ENCODE measurements around the gene GTF2F1.
"Not testable (repeated sequence)": the region's sequence is repeated elsewhere in the genome, so short reads cannot be mapped to it uniquely, and the experiment has no call there.

GTF2F1 gene

GRCh38 chr19:6393074-6393982, at the start of gene GTF2F1:
Gene GTF2F1, minus strand, starts transcription at chr19:6393164. Its CDS starts 169 bp downstream, at chr19:6392995.
- DNase-seq: peak; percentile 97

GRCh38 chr19:6442087-6442688, 49.2 kb upstream of the GTF2F1 start:
- no peak for DNase-seq

- no peak for DNase-seq
These were observed 47.9 kb upstream of the GTF2F1 start for GRCh38 chr19:6440905-6441304.

- DNase-seq: no peak
These were observed 46.8 kb upstream of the GTF2F1 start for GRCh38 chr19:6439743-6440142.

DNA sequence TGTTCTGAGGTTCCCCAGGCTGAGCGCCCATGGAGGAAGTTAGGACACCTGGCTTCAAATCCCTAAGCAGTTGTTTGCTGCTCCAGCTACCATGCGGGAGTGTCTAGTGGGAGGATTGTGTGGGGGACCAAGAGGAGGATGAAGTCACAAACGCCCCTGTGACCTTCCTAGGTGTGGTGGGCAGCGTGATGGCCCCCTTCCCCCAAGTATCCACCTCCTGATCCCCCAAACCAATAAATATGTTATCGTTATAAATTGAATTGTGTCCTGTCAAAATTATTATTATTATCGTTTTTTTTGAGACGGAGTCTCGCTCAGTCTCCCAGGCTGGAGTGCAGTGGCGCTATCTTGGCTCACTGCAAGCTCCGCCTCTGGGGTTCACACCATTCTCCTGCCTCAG, 40.7 kb upstream of the GTF2F1 start, which contains the start of gene SLC25A41:
SLC25A41 (minus strand) TSS at position 101 of the 400 bp plus-strand sequence; CDS start at position 31, 70 bp downstream.
- DNase-seq: no peak

DNA sequence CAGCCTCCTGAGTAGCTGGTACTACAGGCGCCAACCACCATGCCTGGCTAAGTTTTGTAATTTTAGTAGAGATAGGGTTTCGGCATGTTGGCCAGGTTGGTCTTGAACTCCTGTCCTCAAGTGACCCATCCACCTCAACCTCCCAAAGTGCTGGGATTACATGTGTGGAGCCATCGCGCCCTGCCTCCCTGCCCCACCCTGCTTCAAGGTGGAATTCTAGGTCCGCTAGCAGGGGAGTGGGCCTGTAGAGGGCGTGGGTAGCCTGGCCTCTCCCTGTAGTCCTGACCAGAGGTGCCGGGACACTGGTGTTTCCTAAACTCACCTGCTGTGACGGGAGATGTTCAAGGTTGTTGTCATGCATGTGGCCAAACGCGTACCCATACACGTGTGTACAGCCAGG, 40.2 kb upstream of the GTF2F1 start:
- DNase-seq: no peak

DNA sequence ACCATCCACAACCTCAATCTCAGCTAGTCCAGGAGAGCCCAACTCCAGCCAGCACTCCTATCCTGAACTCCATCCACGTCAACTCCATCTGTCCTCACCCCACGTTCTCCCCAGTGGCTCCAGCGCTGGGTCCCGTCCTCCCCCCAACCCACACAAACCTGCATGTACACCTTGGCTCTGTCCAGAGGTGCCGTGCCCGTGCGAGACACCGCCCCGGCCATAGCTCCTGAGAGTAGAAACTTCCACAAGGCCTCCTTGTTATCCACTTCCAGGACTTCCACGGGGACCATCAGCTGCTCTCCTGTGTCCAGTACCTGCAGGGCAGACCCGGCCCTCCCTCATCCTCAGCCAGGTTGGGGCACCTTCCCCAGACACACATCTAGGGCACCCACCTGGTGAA, 38.9 kb upstream of the GTF2F1 start:
- DNase-seq: no peak

- DNase-seq: no peak
These were observed 36.7 kb upstream of the GTF2F1 start for GRCh38 chr19:6429419-6430221.

DNA sequence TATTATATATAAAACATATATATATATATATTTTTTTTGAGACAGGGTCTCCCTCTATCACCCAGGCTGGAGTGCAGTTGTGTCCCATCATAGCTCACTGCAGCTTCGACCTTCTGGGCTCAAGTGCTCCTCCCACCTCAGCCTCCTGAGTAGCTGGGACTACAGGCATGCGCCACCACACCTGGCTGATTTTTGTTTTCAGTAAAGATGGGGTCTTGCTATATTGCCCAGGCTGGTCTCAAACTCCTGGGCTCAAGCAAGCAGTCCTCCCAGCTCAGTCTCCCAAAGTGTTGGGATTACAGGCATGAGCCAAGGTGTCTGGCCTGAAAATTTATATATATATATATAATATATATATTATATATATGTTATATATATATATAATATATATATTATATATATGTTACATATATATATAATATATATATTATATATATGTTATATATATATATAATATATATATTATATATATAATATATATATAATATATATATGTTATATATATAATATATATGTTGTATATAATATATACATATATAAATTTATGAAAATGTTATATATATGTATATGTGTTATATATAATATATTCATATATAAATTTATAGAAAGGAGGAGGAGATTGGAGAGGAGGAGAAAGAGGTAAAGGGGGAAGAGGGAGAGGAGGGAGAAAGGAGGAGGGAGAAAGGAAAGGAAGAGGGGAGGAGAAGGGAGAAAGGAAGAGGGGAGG, 35.9 kb upstream of the GTF2F1 start:
- DNase-seq: not testable (repeated sequence)

DNA sequence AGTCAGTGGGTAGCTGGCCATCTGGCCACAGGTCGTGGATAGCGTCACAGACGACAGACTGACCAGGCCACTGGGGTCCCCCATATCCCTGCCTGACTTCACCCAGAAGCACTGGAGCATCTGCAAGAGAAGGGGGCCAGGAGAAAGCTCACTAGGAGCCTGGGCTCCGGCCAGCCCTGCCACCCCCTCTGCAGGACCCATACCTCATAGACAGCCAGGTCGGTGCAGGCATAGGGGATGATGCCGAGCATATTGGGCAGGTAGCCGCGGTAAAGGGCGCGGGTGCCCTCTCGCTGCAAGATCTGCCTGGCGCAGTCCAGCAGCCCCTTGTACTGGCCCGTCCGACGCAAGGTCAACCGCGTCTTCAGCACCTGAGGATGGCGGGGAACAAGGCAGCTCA, 34.2 kb upstream of the GTF2F1 start:
- DNase-seq: no peak

DNA sequence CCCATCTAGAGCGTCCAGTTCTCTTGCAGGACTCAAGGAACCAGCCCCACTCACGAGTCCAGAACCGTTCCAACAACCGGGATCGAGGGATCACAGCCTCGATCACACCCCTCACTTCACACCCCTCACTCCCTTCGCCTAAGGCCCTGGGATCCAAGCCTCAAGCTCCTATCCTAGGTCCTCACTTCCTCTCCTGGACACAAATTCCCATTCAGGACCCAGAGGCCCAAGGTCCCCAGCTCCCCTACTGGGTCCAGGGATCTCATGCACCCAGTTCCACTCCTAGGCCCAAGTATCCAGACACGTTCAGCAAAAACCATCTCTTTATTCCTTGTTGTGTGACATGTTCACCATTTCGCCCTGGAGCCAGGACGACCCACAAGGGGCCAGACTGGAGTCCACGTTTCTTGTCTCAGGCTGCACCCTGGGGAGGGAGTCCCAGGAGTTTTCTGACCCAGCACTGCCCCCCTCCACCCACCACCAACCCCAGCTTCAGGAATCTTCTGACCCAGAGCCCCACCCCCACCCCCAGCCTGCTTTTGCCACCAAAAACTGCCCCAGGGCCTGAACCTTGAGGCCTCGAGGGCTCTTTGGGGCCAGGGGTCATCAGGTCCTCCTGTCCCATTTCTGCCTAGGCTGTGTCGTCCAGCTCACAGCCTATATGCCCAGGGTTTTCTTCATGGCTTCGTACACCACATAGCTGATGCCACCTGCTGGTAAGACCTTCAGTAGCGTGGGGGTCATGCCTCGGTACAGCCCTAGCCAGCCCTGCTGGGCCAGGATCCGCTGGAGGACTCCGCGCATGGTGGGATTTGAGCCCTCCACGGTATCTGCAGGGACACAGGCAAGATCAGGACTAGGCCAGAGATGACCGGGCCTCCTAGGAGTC, 33.0 kb upstream of the GTF2F1 start:
- DNase-seq: no peak

- peak; percentile 100 for DNase-seq
These were observed 32.2 kb upstream of the GTF2F1 start for GRCh38 chr19:6424939-6425731.

GRCh38 chr19:6424195-6424938, 31.4 kb upstream of the GTF2F1 start, which contains the start of gene KHSRP:
Gene KHSRP, minus strand, starts transcription at chr19:6424811. Its CDS starts 110 bp downstream, at chr19:6424701.
- DNase-seq: no peak

DNA sequence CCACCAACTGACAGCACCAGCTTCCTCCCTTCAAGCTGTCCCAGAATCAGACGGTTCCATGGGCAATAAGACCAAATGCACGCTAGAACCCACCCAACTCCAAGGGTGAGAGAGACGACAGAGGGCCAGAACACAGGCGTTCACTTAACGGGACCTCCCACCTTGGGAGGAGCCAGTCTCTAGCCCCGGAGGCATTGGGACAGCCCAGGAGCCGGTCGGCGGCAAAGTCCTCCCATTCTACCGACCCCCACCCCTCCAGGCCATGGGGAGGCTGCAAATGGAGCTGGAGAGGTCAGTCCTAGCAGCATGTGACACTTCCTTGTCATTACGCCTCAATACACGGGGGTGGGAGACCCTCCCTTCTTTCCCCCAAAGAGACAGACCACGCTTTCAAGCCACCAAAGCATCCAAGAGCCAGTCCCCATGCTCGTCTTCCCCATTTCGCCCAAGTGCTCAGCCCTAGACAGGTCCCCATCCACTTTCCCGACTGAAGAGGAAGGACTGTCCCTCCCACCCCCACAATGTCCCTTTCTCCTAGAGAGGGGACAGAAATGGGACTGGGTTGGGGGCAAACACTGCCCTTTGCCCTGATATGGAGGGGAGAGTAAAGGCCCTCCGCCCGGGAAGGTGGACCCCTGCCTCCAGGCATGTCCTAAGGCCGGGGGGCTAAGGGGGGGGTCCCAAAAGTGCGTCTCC, 30.7 kb upstream of the GTF2F1 start:
- DNase-seq: peak; percentile 41

DNA sequence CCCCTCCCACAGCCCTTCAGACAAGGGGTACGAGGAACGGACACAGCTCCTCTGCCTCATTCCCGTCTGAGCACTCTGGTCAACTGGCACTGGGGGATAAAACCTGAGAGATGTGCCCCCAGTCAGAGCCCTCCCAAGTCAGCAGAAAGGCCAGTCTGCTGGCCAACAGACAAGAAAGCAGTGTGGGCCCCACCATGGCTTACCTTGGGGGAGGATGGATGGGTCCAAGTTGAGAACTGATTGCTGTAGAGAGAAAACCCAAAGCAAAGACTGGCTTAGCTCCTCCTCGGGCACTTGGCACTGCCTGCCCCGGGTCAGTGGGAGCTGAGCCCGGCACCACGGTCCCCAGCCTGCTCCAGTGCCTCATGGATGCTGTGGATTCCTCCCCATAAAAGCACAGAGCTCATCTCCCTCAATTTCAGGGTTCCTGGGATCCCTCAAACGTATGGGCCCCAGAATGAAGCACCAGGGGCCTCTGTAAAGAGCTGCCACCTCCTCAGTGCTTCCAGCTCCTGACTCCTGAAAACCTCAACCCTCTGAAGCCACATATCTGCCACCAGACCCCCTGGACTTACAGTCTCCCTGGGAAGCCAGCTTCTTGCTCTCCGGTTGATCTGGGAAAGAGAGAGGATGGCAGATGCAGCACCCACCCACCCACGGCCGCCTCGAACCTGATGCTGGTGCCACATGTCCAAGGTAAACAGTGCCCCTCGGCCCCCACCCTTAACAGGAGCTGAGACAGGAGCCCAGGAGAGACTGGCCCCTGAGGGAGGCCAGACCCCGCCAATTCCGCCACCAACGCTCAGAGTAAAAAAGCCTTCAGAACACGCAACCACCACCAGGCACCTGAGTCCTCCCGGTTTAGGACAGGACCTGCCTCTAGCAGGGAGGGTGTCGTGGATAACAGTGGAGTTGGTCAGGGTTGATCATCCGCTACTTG, 28.4 kb upstream of the GTF2F1 start:
- DNase-seq: no peak

- no peak for DNase-seq
These were observed 25.6 kb upstream of the GTF2F1 start for GRCh38 chr19:6418562-6418932.

DNA sequence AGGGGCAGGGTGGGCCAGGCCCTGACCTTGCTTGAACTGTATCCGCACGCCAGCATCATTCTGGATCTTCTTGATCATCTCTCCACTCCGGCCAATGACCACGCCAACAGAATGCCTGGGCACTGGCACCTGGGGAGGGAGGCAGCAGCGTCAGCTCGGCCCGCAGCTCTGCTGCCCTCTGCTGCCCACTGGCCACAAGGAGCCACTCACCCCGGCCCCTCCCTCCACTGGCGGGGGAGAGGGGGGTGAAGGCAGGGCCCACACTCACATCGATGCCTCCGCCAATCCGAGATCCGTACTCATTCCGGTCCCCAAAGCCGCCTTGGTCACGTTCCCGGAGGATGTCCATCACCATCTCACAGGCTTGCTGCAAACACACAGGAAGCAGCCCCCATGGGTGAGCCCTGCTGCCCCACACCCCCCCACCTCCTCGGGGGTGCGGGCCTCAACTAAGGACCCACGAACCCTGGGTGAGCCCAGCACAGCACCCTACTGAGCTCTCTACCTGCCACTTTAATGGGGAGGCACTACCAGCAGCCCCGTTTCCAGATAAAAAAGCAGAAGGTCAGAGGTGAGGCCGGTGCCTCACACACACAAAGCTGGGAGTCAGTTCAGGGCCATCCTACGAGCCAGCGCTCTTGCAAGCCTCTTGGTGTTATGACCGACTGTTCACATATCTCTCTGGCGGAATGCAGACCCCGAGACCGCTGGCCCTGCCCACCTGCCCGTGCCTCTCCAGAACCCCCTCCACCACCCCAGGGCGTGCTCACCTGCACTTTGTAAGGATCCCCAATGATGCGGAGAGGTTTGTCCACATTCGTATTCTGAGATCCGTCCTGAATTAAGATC, 25.0 kb upstream of the GTF2F1 start:
- DNase-seq: peak; percentile 6
